Measurements from ENCODE around the gene CCDC92. TPM values are rescaled to one million over a fixed set of nuclear protein-coding genes. Genes with fewer than 3 reads are reported as not detected.

CCDC92 gene
- total RNA-seq, 1 donor from 2014 or later = 4.5 TPM

DNA sequence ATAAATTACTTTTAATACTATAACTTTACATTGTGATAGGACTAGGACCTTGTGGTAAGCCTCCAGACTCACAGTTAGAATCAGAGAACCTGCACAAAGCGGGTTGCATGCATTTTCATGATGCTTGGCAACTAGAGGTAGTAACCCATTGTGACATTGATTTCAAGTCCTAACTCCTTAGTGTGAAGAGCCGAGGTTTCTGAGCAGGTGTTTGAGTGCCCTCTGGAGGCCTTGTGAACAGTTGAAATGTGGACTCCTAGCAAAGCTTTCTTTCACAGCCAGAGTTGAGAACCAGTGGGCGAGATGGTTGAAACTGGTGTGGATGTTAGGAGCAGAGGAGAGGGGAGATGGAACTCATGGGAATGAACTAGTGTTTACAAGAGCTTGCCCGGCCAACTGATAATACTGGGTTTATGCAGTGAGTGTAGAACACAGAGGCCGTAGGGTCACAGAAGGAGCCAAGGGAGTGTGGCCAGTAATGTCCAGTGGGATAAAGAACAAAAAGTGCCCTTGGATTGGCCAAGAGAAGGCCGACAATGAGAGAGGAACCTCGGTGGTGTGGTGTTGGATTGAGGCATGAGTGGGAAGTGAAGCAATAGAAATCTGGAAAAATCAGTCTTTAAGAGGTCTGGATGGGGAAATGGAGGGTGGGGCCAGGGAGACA lies 11.3 kb upstream of the CCDC92 start:
- no peak for FAIRE-seq
- no peaks in the 10 kb centered on the region for H3K27me3 ChIP-seq (ENCODE audit: control insufficient read depth, insufficient read depth, low read length)
- peaks cover 2% of the 10 kb centered on the region for H3K36me3 ChIP-seq (ENCODE audit: control insufficient read depth, insufficient read depth, low read length)
- TF ChIP-seq, protein P1, sequence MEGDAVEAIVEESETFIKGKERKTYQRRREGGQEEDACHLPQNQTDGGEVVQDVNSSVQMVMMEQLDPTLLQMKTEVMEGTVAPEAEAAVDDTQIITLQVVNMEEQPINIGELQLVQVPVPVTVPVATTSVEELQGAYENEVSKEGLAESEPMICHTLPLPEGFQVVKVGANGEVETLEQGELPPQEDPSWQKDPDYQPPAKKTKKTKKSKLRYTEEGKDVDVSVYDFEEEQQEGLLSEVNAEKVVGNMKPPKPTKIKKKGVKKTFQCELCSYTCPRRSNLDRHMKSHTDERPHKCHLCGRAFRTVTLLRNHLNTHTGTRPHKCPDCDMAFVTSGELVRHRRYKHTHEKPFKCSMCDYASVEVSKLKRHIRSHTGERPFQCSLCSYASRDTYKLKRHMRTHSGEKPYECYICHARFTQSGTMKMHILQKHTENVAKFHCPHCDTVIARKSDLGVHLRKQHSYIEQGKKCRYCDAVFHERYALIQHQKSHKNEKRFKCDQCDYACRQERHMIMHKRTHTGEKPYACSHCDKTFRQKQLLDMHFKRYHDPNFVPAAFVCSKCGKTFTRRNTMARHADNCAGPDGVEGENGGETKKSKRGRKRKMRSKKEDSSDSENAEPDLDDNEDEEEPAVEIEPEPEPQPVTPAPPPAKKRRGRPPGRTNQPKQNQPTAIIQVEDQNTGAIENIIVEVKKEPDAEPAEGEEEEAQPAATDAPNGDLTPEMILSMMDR (IDR thresholded peaks at IDR 0.05; ENCODE audit: insufficient read depth, low read length, severe bottlenecking) = peak; percentile 71
- peak; percentile 60 for DNase-seq (ENCODE audit: low read depth)
- H3K4me3 ChIP-seq (ENCODE audit: low read depth, low read length) = no peak overlapping the region

GRCh38 chr12:123982269-123982668 lies 9.6 kb upstream of the CCDC92 start:
- Histone ChIP-seq H3K36me3 (ENCODE audit: control insufficient read depth, insufficient read depth, low read length) (no peaks in the 10 kb centered on the region), H3K4me3 (ENCODE audit: low read depth, low read length) (no peak overlapping the region), H3K27me3 (ENCODE audit: control insufficient read depth, insufficient read depth, low read length) (no peaks in the 10 kb centered on the region)
- DNase-seq (ENCODE audit: low read depth) (no peak), FAIRE-seq (peak; percentile 55)
- TF ChIP-seq, protein P1 (IDR thresholded peaks at IDR 0.05; ENCODE audit: insufficient read depth, low read length, severe bottlenecking) = no peak

DNA sequence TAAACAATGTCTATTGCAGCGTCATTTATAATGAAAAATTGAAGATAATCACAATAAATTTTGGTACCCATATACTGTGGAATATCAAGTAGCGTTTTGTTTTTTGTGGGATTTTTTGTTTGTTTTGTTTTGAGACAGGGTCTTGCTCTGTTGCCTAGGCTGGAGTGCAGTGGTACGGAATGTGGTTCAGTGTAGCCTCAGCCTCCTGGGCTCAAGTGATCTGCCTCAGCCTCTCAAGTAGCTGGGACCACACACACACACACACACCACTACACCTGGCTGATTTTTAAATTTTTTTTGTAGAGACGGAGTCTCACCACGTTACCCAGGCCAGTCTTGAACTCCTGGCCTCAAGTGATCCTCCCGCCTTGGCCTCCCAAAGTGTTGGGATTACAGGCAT lies 6.9 kb upstream of the CCDC92 start:
- FAIRE-seq (no peak), DNase-seq (ENCODE audit: low read depth) (no peak)
- Histone ChIP-seq H3K4me3 (ENCODE audit: low read depth, low read length) (no peak overlapping the region), H3K27me3 (ENCODE audit: control insufficient read depth, insufficient read depth, low read length) (no peaks in the 10 kb centered on the region), H3K36me3 (ENCODE audit: control insufficient read depth, insufficient read depth, low read length) (peaks cover 2% of the 10 kb centered on the region)
- TF ChIP-seq, protein P1 (IDR thresholded peaks at IDR 0.05; ENCODE audit: insufficient read depth, low read length, severe bottlenecking) = no peak

GRCh38 chr12:123976227-123976826 lies 3.7 kb upstream of the CCDC92 start:
- FAIRE-seq = no peak
- Histone ChIP-seq H3K27me3 (ENCODE audit: control insufficient read depth, insufficient read depth, low read length) (no peaks in the 10 kb centered on the region), H3K4me3 (ENCODE audit: low read depth, low read length) (no peak overlapping the region), H3K36me3 (ENCODE audit: control insufficient read depth, insufficient read depth, low read length) (peaks cover 2% of the 10 kb centered on the region)
- TF ChIP-seq, protein P1 (IDR thresholded peaks at IDR 0.05; ENCODE audit: insufficient read depth, low read length, severe bottlenecking) = no peak
- no peak for DNase-seq (ENCODE audit: low read depth)

- H3K4me3 ChIP-seq (ENCODE audit: low read depth, low read length) = peak overlapping the region; percentile 75
- FAIRE-seq (no peak), DNase-seq (ENCODE audit: low read depth) (no peak)
- H3K27me3 ChIP-seq (ENCODE audit: control insufficient read depth, insufficient read depth, low read length) = no peaks in the 10 kb centered on the region
- H3K36me3 ChIP-seq (ENCODE audit: control insufficient read depth, insufficient read depth, low read length) = peaks cover 2% of the 10 kb centered on the region
- TF ChIP-seq, protein P1 (IDR thresholded peaks at IDR 0.05; ENCODE audit: insufficient read depth, low read length, severe bottlenecking) = no peak
Observed at GRCh38 chr12:123973552-123974341, 1.1 kb upstream of the CCDC92 start.

Data from bronchial epithelial cell (primary cell).